ENCODE data around the gene SARM1. TPM values are rescaled to one million over a fixed set of nuclear protein-coding genes. Genes with fewer than 3 reads are reported as not detected.

The SARM1 gene
- total RNA-seq, 1 experiment from 2014 or later: 23.9 TPM

Other genes with a start within 250 kb of the SARM1 start
- gene TMEM97, start 52.5 kb upstream of the SARM1 start, total RNA-seq (2014; rRNA removed; shearing (Covaris generic); ENCODE audit: low replicate concordance): 38.9 and 74.3 TPM in 2 replicates
- gene IFT20, start 36.2 kb upstream of the SARM1 start, total RNA-seq (2014; rRNA removed; shearing (Covaris generic); ENCODE audit: low replicate concordance): 44.5 and 56.6 TPM in 2 replicates
- 8.5 and 16.6 TPM in 2 replicates for gene TNFAIP1, start 35.9 kb upstream of the SARM1 start, total RNA-seq (2014; rRNA removed; shearing (Covaris generic); ENCODE audit: low replicate concordance)
- gene POLDIP2, start 14.2 kb upstream of the SARM1 start, total RNA-seq (2014; rRNA removed; shearing (Covaris generic); ENCODE audit: low replicate concordance): 71.1 and 98.3 TPM in 2 replicates
- gene SEBOX, start 6.5 kb upstream of the SARM1 start, total RNA-seq (2014; rRNA removed; shearing (Covaris generic); ENCODE audit: low replicate concordance): not detected in 2 replicates
- gene VTN, start 1.4 kb upstream of the SARM1 start, total RNA-seq (2014; rRNA removed; shearing (Covaris generic); ENCODE audit: low replicate concordance): 4.2 TPM in 1 of 2 replicates, not detected in the other
- 2.0 and 5.0 TPM in 2 replicates for gene SLC46A1, start 34.5 kb downstream of the SARM1 start, total RNA-seq (2014; rRNA removed; shearing (Covaris generic); ENCODE audit: low replicate concordance)
- gene SLC13A2, start 102.0 kb downstream of the SARM1 start, total RNA-seq (2014; rRNA removed; shearing (Covaris generic); ENCODE audit: low replicate concordance): not detected in 2 replicates
- not detected in 2 replicates for gene FOXN1, start 134.7 kb downstream of the SARM1 start, total RNA-seq (2014; rRNA removed; shearing (Covaris generic); ENCODE audit: low replicate concordance)
- 34.0 and 70.2 TPM in 2 replicates for gene UNC119, start 180.9 kb downstream of the SARM1 start, total RNA-seq (2014; rRNA removed; shearing (Covaris generic); ENCODE audit: low replicate concordance)
- 39.2 and 50.2 TPM in 2 replicates for gene PIGS, start 199.8 kb downstream of the SARM1 start, total RNA-seq (2014; rRNA removed; shearing (Covaris generic); ENCODE audit: low replicate concordance)
- 309 and 552 TPM in 2 replicates for gene ALDOC, start 205.2 kb downstream of the SARM1 start, total RNA-seq (2014; rRNA removed; shearing (Covaris generic); ENCODE audit: low replicate concordance)
- gene SPAG5, start 227.3 kb downstream of the SARM1 start, total RNA-seq (2014; rRNA removed; shearing (Covaris generic); ENCODE audit: low replicate concordance): 51.0 and 58.1 TPM in 2 replicates
- gene RSKR, start 242.5 kb downstream of the SARM1 start, total RNA-seq (2014; rRNA removed; shearing (Covaris generic); ENCODE audit: low replicate concordance): 25.5 and 33.5 TPM in 2 replicates

Measured in Karpas-422 (cell line).